A549 (cell line): ENCODE results near the gene RNF166. TPM values are rescaled to one million over a fixed set of nuclear protein-coding genes. Genes with fewer than 3 reads are reported as not detected.

ENCODE experiments used
- ATAC-seq, 2 experiments: fragments of 200-7000 bp in 1 of 2; fragments of >200 bp in 1 of 2; cut with Nextera tagmentation in 1 of 2; cut with Tn5 transposase in 1 of 2; 3 replicates each; pipeline versions ENCODE4 v1.8.0 to v1.9.1; 2018 to 2020; ENCODE audit warnings: mild to moderate bottlenecking in 1 of 2, moderate library complexity in 1 of 2
- CTCF ChIA-PET: fragments of 300-600 bp; sonication (Branson Sonifier 250); formaldehyde crosslinking; extraction: SDS; loops from one replicate; lab custom pipeline; 2021; ENCODE audit warnings: antibody characterized with exemption, inconsistent platforms; lab: Yijun Ruan, JAX
- POLR2A ChIA-PET: fragments of 350-600 bp; formaldehyde crosslinking; extraction: SDS; loops from one replicate; lab custom pipeline; 2021; ENCODE audit warnings: antibody characterized with exemption, inconsistent platforms; lab: Yijun Ruan, JAX
- DNase-seq, 2 experiments: peaks; one replicate each; pipeline versions ENCODE4 v3.0.0 to v3.0.0-alpha.2; 2011 to 2016; ENCODE audit warnings: low read depth in 1 of 2, low spot score in 1 of 2
- FAIRE-seq: peaks from 2 replicates; lab custom pipeline; 2011; peaks lifted over from hg19 to GRCh38; lab: Jason Lieb, UNC
- H3K27ac ChIP-seq, 2 experiments: fragments of >200 bp; sonication (Bioruptor Twin); formaldehyde crosslinking; 3 replicates each; pipeline ENCODE4 v1.5.1; 2016 to 2017
- H3K4me1 ChIP-seq: fragments of >200 bp; sonication (Bioruptor Twin); formaldehyde crosslinking; 3 replicates; pipeline ENCODE4 v1.6.1; 2016
- H3K4me2 ChIP-seq: fragments of >200 bp; sonication (Bioruptor Twin); formaldehyde crosslinking; 3 replicates; pipeline ENCODE4 v1.6.1; 2016
- H3K4me3 ChIP-seq: fragments of >200 bp; sonication (Bioruptor Twin); formaldehyde crosslinking; 3 replicates; pipeline ENCODE4 v1.5.1; 2016
- H3K9me3 ChIP-seq: fragments of >200 bp; sonication (Bioruptor Twin); formaldehyde crosslinking; 3 replicates; pipeline ENCODE4 v1.6.1; 2016
- BCL3 ChIP-seq: fragments of >200 bp; sonication (Bioruptor Twin); formaldehyde crosslinking; IDR thresholded peaks from 3 replicates; pipeline ENCODE4 v1.6.1; 2016
- CBX2 ChIP-seq: fragments of 200-600 bp; sonication (generic); IDR thresholded peaks from 2 replicates; pipeline ENCODE4 v1.6.1; 2016; ENCODE audit warnings: low read depth, mild to moderate bottlenecking, borderline replicate concordance
- CBX8 ChIP-seq: fragments of 200-600 bp; sonication (generic); IDR thresholded peaks from 2 replicates; pipeline ENCODE4 v1.6.1; 2016
- CEBPB ChIP-seq, 2 experiments: fragments of >200 bp in 1 of 2; sonication (Bioruptor Twin) in 1 of 2; formaldehyde crosslinking in 1 of 2; IDR thresholded peaks; 2 replicates each; pipeline ENCODE4 v1.6.1; 2012 to 2016
- E2F6 ChIP-seq: IDR thresholded peaks from 2 replicates; pipeline ENCODE4 v1.6.1; 2012; ENCODE audit warnings: low read depth, borderline replicate concordance
- EHMT2 ChIP-seq: fragments of 200-600 bp; sonication (generic); IDR thresholded peaks from 2 replicates; pipeline ENCODE4 v1.6.1; 2016; ENCODE audit warnings: antibody characterized with exemption, low read depth, mild to moderate bottlenecking, moderate library complexity
- ELK1 ChIP-seq: fragments of 150-350 bp; IDR thresholded peaks from 2 replicates; pipeline ENCODE4 v1.6.1; 2014; ENCODE audit warnings: low read depth, mild to moderate bottlenecking, low read length
- EP300 ChIP-seq, 2 experiments: fragments of >200 bp; sonication (Bioruptor Twin); formaldehyde crosslinking; IDR thresholded peaks; 2 replicates in 1 of 2; 3 replicates in 1 of 2; pipeline ENCODE4 v1.6.1; 2016 to 2017
- FOSB ChIP-seq: fragments of 250-450 bp; sonication (Bioruptor Pico); IDR thresholded peaks from 2 replicates; pipeline ENCODE4 v1.5.0; 2020; ENCODE audit warnings: mild to moderate bottlenecking, moderate library complexity
- FOSL2 ChIP-seq, 2 experiments: fragments of 450-650 bp in 1 of 2; fragments of >200 bp in 1 of 2; sonication (Bioruptor Twin) in 1 of 2; formaldehyde crosslinking; IDR thresholded peaks; 2 replicates each; pipeline versions ENCODE4 v1.5.0 to v1.6.1; 2016 to 2020; ENCODE audit warnings: mild to moderate bottlenecking in 1 of 2, moderate library complexity in 1 of 2
- FOXS1 ChIP-seq: fragments of 250-450 bp; sonication (Bioruptor Pico); IDR thresholded peaks from 2 replicates; pipeline ENCODE4 v1.5.0; 2020; ENCODE audit warnings: mild to moderate bottlenecking, moderate library complexity
- GATA3 ChIP-seq: IDR thresholded peaks from 2 replicates; pipeline ENCODE4 v1.6.1; 2012; ENCODE audit warnings: borderline replicate concordance
- JUN ChIP-seq, 2 experiments: fragments of >200 bp; sonication (Bioruptor Twin); formaldehyde crosslinking; IDR thresholded peaks; 2 replicates in 1 of 2; 3 replicates in 1 of 2; pipeline ENCODE4 v1.6.1; 2016 to 2017
- JUNB ChIP-seq: fragments of >200 bp; sonication (Bioruptor Twin); formaldehyde crosslinking; IDR thresholded peaks from 2 replicates; pipeline ENCODE4 v1.6.1; 2016
- MAX ChIP-seq: IDR thresholded peaks from 2 replicates; pipeline ENCODE4 v1.6.1; 2012
- NFE2L2 ChIP-seq: fragments of 150-350 bp; conservative IDR thresholded peaks from 2 replicates; pipeline ENCODE4 v1.6.1; 2014; ENCODE audit warnings: low read length
- NPAS2 ChIP-seq: fragments of 250-450 bp; sonication (Bioruptor Pico); IDR thresholded peaks from 2 replicates; pipeline ENCODE4 v1.8.0; 2022; ENCODE audit warnings: mild to moderate bottlenecking, moderate library complexity, borderline replicate concordance
- NR3C1 ChIP-seq: fragments of >200 bp; sonication (Bioruptor Twin); formaldehyde crosslinking; IDR thresholded peaks from 3 replicates; pipeline ENCODE4 v1.6.1; 2017
- POLR2AphosphoS2 ChIP-seq: conservative IDR thresholded peaks from 2 replicates; pipeline ENCODE4 v1.6.1; 2012; ENCODE audit warnings: low read length, improper control_type of control experiment, inconsistent platforms
- RAD21 ChIP-seq, 2 experiments: fragments of >200 bp in 1 of 2; sonication (Bioruptor Twin) in 1 of 2; formaldehyde crosslinking in 1 of 2; IDR thresholded peaks in 1 of 2; conservative IDR thresholded peaks in 1 of 2; 2 replicates in 1 of 2; 3 replicates in 1 of 2; pipeline ENCODE4 v1.6.1; 2012 to 2018; ENCODE audit warnings: inconsistent platforms in 1 of 2
- RCOR1 ChIP-seq: fragments of 150-350 bp; IDR thresholded peaks from 2 replicates; pipeline ENCODE4 v1.6.1; 2014; ENCODE audit warnings: antibody characterized with exemption, low read length, low read depth
- REST ChIP-seq: fragments of 200-600 bp; sonication (generic); IDR thresholded peaks from 2 replicates; pipeline ENCODE4 v1.6.1; 2016; ENCODE audit warnings: antibody characterized with exemption, mild to moderate bottlenecking, moderate library complexity
- RFX5 ChIP-seq: fragments of 450-650 bp; IDR thresholded peaks from 2 replicates; pipeline ENCODE4 v1.7.1; 2014; ENCODE audit warnings: antibody characterized with exemption, mild to moderate bottlenecking, moderate library complexity
- RNF2 ChIP-seq: fragments of 200-600 bp; sonication (generic); IDR thresholded peaks from 2 replicates; pipeline ENCODE4 v1.6.1; 2016; ENCODE audit warnings: low read depth, mild to moderate bottlenecking, antibody characterized with exemption, moderate library complexity, borderline replicate concordance
- TFCP2L1 ChIP-seq: fragments of 250-450 bp; sonication (Bioruptor Pico); IDR thresholded peaks from 2 replicates; pipeline ENCODE4 v1.5.0; 2021; ENCODE audit warnings: mild to moderate bottlenecking
- ZC3H11A ChIP-seq: fragments of 450-650 bp; IDR thresholded peaks from 2 replicates; pipeline ENCODE4 v1.6.1; 2014; ENCODE audit warnings: antibody characterized with exemption, mild to moderate bottlenecking
- ZSCAN20 ChIP-seq: fragments of 250-450 bp; sonication (Bioruptor Pico); IDR thresholded peaks from 2 replicates; pipeline ENCODE4 v1.8.0; 2022; ENCODE audit warnings: mild to moderate bottlenecking, moderate library complexity
- WGBS: methylation state at CpG from one replicate; pipeline ENCODE4 v1.1.6; 2017; ENCODE audit errors: missing lambda C conversion rate; 5-methylcytosine and 5-hydroxymethylcytosine counted together
- polyA plus RNA-seq, 4 experiments: library from polyadenylated mRNA; depleted of rRNA in 3 of 4; stranded (reverse); fragments of >200 nt; fragmentation: RNase III in 1 of 4; extraction: RNeasy Plus Mini Kit Qiagen cat#74134 plus additional on column Dnase treatment in 1 of 4; gene quantifications; 2 replicates in 3 of 4; 3 replicates in 1 of 4; pipeline ENCODE4 v1.2.3, GENCODE V29; 2011 to 2017
- TF ChIP-seq, protein P1 (sequence below): IDR thresholded peaks from 2 replicates; pipeline ENCODE4 v1.6.1; 2012
- TF ChIP-seq, protein P2 (sequence below): fragments of >200 bp; sonication (Bioruptor Twin); formaldehyde crosslinking; IDR thresholded peaks from 2 replicates; pipeline ENCODE4 v1.6.1; 2016

Gene RNF166
- polyA plus RNA-seq, 2 of the 4 experiments (the other 2 are of a cell fraction), result 9.4 to 11.6 TPM

DNA sequence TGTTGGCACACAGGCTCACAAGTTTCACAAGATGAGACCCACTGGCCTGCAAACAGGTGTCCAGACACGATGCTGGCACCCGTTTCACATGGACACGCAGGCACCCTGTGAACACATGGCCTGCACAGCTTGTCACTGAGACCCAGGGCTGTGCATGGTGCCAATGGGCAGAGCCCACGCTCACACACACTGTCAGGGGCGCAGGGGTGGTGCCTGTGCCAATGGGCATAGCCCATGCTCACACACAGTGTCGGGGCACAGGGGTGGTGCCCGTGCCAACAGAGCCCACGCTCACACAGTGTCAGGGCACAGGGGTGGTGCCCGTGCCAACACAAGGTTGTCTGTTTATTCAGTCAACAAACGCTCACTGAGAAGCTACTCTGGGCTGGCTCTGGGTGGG lies 29.4 kb upstream of the RNF166 start:
- Histone ChIP-seq H3K27ac (no peak overlapping the region), H3K4me3 (no peak overlapping the region), H3K4me2 (no peak overlapping the region), H3K4me1 (peaks cover 11% of the 10 kb centered on the region), H3K9me3 (no peaks in the 10 kb centered on the region)
- FAIRE-seq (no peak), ATAC-seq (no peak), DNase-seq (no peak)
- no CpG with 5 or more reads among the region's 10 CpGs for WGBS
- ChIA-PET POLR2A (no interaction called here), CTCF (interaction anchor here (0.7 to 21.2 kb wide), 9 partner anchors 13 to 432 kb away, joined by 3 to 596 read pairs (median 28); partner anchors contain the start of genes APRT, CTU2 and RNF166)
- TF ChIP-seq POLR2AphosphoS2 (no peak), FOSL2 (IDR thresholded peaks at IDR 0.05) (no peak), FOSL2 (CRISPR knock-in tag; IDR thresholded peaks at IDR 0.05) (no peak), GATA3 (no peak), CEBPB (IDR thresholded peaks at IDR 0.05) (no peak), EP300 (IDR thresholded peaks at IDR 0.05) (no peak), ZC3H11A (no peak), NFE2L2 (no peak), JUNB (no peak), EHMT2 (no peak), E2F6 (no peak), RAD21 (conservative IDR thresholded peaks at IDR 0.05 in 1 of 2, IDR thresholded peaks at IDR 0.05 in 1 of 2) (no peak), BCL3 (no peak), ZSCAN20 (CRISPR knock-in tag) (no peak), FOSB (CRISPR knock-in tag) (no peak), JUN (IDR thresholded peaks at IDR 0.05) (no peak), MAX (no peak), NPAS2 (CRISPR knock-in tag) (no peak), RNF2 (no peak)
- TF ChIP-seq, protein P1, sequence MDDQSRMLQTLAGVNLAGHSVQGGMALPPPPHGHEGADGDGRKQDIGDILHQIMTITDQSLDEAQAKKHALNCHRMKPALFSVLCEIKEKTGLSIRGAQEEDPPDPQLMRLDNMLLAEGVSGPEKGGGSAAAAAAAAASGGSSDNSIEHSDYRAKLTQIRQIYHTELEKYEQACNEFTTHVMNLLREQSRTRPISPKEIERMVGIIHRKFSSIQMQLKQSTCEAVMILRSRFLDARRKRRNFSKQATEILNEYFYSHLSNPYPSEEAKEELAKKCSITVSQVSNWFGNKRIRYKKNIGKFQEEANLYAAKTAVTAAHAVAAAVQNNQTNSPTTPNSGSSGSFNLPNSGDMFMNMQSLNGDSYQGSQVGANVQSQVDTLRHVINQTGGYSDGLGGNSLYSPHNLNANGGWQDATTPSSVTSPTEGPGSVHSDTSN, result no peak
- TF ChIP-seq, protein P2, sequence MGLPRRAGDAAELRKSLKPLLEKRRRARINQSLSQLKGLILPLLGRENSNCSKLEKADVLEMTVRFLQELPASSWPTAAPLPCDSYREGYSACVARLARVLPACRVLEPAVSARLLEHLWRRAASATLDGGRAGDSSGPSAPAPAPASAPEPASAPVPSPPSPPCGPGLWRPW, result no peak

- no peak for FAIRE-seq
- H3K4me1 ChIP-seq, result peaks cover 11% of the 10 kb centered on the region
Measured at GRCh38 chr16:88735121-88735520, 28.9 kb upstream of the RNF166 start.

More at GRCh38 chr16:88735121-88735520, 28.9 kb upstream of the RNF166 start:
- Histone ChIP-seq H3K4me2 (no peak overlapping the region), H3K27ac (no peak overlapping the region), H3K4me3 (no peak overlapping the region), H3K9me3 (no peaks in the 10 kb centered on the region)
- 89% methylated on average over 13 of the region's 16 CpGs for WGBS
- DNase-seq (no peak), ATAC-seq (no peak)
- TF ChIP-seq TFCP2L1 (CRISPR knock-in tag) (no peak), CBX8 (no peak), REST (no peak), CBX2 (no peak), JUN (IDR thresholded peaks at IDR 0.05) (no peak), NFE2L2 (no peak), FOSL2 (IDR thresholded peaks at IDR 0.05) (no peak), FOSL2 (CRISPR knock-in tag; IDR thresholded peaks at IDR 0.05) (no peak), RFX5 (no peak), NR3C1 (no peak), FOXS1 (CRISPR knock-in tag) (no peak), ELK1 (no peak), RCOR1 (no peak), RAD21 (conservative IDR thresholded peaks at IDR 0.05 in 1 of 2, IDR thresholded peaks at IDR 0.05 in 1 of 2) (no peak)
- CTCF ChIA-PET, result interaction anchor here (1.3 to 21.2 kb wide), 5 partner anchors 13 to 433 kb away, joined by 3 to 596 read pairs (median 49); partner anchors contain the start of genes CTU2 and RNF166
- POLR2A ChIA-PET, result no interaction called here
